NCI-H460 (cell line): Measurements from ENCODE around the gene TNC. TPM values are rescaled to one million over a fixed set of nuclear protein-coding genes. Genes with fewer than 3 reads are reported as not detected.

Experiments used
- DNase-seq: peaks from one replicate; pipeline ENCODE4 v3.0.0-alpha.2; 2016; ENCODE audit warnings: low read depth; ENCODE audit errors: extremely low read depth
- polyA plus RNA-seq: library from polyadenylated mRNA; depleted of rRNA; stranded (reverse); fragments of >200 nt; gene quantifications from 2 replicates; pipeline ENCODE4 v1.2.3, GENCODE V29; 2014; cell fraction: nucleus; rRNA removed
- total RNA-seq: library from RNA; depleted of rRNA; stranded (reverse); fragments of >200 nt; shearing (Covaris generic); gene quantifications from 2 replicates; pipeline ENCODE4 v1.2.3, GENCODE V29; 2014; rRNA removed

TNC gene
- total RNA-seq = not detected in 2 replicates
- not detected in 2 replicates for polyA plus RNA-seq

- no peak for DNase-seq
Observed at GRCh38 chr9:115117999-115118878, at the start of gene TNC. Gene TNC (minus strand): TSS chr9:115118157. CDS start chr9:115091018, 27,139 bp downstream.

GRCh38 chr9:115167175-115167574 is 49.2 kb upstream of the TNC start:
- no peak for DNase-seq

- no peak for DNase-seq
Observed at GRCh38 chr9:115165233-115165632, 47.3 kb upstream of the TNC start.

DNA sequence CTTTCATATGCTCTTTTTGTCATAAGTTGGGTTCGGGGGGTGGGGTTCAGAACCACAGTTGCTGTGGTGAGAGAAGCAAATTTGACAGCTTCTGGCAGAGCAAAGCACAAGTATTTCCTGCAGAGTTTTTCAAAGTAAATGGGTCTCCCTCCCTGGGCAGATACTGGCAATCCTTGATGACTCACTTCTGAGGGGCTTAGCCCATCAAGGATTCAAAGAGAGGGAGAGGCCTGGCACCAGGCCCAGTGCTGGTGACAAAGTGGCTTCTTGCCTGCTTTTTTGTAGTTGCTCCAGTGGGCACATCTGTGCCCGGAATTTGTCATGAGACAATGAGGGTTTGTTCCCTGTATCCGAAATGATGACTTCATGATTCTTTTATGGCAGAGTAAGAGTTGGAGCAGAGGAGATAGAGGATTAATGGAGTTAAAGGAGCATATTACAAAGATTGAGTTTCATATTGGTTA is 46.6 kb upstream of the TNC start:
- no peak for DNase-seq

DNA sequence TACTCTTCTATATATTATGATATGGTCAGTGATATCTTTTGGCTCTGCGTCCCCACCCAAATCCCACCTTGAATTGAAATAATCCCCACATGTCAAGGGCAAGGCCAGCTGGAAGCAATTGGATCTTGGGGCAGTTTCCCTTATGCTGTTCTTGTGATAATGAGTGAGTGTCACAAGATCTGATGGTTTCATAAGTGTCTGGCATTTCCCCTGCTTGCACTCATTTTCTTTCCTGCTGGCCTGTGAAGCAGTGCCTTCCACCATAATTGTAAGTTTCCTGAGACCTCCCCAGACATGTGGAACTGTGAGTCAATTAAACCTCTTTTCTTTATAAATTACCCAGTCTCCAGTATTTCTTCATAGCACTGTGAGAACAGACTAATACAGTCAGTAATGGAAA is 45.0 kb upstream of the TNC start:
- no peak for DNase-seq

DNA sequence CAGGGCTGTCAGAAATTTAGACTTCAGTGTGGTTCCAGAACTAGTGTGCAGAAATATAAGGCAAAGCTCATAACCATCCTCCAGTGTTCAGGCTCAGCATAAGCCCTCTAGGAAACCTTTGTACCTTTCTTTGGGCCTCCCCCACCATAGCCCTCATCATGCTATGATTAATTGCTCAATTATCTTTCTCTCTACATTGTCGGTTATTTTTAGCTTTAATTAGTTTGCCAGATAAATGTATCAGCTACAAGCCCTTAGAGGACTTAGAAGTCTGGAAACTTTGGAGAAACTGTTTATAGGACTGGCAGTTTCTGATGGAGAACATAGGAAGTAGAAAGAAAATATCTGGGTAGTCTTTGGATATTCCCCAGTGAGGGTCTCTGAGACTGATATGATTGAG is 43.5 kb upstream of the TNC start:
- DNase-seq = no peak

GRCh38 chr9:115158661-115159481 is 40.9 kb upstream of the TNC start:
- no peak for DNase-seq

DNA sequence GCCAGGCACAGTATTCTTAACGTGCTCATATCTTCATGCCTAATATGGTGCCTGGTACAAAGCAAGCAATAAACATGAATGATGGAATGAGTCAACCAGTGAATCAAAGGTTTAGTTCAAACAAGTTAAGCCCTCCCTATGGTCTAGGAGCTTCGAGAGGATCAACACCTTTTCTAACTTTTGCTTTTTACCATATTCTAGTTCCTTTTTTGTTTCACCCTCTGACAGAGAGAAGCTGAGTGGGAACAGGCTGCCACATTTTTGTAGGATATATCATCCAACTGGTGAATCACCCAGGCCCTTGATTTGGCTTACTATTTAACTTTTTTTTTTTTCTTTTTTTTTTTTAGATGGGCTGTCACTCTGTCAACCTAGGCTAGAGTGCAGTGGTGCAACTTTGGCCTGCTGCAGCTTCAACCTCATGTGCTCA is 39.3 kb upstream of the TNC start:
- no peak for DNase-seq

DNA sequence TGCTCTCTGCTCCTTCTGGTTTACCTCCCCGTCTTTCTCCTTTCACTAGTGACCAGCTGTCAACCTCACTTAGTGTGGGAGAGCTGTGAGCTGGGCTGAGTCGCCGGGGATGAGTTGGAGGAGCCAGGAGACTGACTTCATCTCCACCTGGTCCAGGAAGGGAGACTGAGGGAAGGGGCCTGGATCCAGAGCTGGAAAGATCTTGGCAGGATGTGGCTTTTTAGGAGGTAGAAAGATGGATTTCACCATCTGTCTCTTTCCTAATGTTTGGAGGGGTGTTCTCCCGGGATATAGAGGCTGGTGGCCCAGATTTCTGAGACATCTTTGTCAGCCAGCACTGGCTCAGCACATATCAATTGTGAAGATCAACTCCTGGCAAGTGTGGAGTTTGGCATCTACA is 37.1 kb upstream of the TNC start:
- DNase-seq = no peak

GRCh38 chr9:115154617-115155016 is 36.7 kb upstream of the TNC start:
- DNase-seq = no peak

DNA sequence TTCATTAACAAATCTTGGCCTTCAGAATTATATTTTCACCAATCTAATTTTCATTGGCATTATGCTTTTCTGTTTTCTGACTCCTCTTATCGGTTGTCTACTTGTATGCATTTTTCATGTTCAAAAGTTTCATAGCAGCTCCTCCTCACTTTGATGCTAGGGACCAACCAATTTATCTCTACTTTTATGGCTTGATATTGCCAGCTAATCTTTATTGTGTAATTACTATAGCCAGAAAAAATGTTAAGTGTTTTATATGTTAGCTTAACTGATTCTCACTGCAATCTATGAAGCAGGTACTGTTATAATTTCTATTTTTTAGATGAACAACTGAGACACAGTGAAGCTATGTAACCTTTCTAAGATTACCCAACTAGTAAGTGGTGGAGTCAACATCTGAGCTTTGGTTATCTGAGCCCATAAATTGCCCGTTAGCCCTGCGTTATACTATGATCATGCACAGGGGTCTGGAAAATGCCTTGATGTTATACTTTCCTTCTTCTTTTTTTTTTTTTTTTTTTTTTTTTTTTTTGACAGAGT is 34.4 kb upstream of the TNC start:
- DNase-seq = no peak

DNA sequence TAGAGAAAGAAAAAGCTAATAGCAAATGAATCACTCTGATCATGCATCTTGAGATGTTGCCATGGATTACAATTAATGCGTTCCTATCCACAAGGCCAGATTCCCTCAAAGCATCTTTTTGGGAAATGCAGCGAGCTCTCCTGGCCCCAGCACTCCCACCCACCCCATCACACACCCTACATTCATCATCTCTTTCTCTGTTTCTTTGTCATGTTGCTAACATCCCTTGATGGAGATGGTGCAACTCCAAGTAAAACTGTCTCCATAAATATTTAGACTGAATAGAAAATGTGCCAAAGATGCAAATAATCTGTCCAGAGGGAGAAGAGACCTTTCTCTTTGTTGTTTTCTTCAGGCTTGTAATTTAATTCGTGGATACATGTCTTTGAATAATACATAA is 30.8 kb upstream of the TNC start:
- no peak for DNase-seq

DNA sequence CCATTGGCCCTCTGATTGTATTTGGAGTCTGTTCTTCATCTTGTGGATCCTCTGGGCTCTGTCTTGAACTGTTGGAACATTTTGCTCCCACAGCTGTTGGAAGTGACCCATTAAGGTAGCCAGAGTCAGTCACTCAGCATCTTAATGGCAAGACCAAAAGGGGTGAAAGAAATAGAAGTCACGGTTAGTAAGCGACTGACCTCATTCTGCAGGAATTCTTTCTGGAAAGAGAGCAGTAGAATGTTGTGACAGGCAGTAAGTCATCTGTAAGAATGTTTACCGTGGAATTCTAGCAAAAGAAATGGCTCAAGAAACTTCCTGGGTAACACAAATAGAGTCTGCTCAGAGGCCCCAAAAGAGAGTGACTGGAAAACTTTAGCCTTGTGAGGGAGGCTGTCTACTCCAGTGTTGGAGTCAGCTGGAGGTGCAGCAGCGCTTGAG is 28.6 kb upstream of the TNC start:
- no peak for DNase-seq

DNA sequence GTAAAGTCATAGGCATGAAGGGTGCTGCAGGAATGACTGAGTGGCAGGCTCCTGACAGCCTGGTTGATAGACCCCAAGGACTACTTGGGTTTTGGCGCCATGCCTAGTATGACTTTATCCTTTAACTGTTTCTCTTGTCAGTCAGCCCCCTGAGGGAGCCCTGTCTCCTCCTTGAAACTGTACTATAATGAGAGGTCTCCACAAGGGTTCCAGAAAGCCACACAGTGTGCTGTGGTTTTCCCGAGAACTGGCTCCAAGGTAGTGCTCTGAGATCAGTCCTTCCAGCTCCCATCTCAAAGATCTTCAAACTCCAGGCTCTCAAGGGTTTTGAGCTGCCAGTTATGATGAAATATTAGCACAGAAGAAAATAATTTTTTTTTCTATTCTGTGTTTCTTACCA is 26.7 kb upstream of the TNC start:
- no peak for DNase-seq

DNA sequence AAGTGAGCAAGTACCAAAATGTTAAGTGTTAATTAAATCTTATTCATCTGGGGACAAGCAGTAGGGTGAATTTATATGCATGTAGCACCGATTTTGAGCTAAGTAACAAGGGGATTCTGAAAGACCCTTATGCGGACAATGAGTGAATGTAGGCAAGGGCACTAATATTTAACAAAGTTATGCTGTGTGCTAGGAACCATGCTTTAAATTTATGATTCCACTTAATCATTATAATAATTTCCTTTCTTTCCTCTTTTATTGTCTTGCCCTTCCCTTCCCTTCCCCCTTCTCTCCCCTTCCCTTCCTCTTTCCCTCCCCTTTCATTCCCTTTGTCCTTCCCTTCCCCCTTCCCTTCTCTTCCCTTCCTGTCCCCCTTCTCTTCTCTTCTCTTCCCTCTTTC is 25.7 kb upstream of the TNC start:
- DNase-seq = no peak

DNA sequence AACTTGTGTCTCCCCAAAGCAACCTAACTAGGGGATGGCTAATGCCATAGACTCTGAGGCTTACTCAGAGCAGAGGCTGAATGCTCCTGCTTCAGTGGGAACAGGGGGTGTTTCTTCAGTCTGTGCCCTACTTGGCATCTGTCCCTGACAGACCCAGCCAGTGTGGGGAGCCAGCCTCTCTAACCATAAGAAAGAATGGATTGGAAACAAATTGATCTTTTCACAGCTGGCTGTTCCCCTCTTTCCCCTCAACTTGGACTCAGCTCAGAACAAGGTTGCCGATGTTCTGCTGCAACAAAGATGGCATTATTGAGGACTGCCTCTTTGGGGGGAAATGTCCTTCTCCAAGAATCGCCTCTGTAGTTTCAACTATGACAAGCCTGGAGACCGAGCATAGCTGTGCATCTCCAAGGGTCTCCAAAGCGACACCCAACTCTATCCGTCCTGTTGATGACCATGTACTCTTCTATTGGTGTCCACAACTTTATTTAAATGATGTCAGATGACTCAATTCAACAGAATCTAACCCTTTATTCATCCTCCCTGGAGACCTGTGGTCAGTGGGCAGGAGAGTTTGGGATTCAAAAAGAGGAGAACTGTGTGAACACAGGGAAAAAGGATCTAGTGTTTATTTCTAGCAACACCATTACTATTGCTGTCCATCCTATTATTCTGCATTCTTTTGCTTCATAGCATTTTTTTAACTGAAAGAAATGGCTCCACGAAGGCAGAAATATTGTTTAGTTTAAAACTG is 24.7 kb upstream of the TNC start:
- no peak for DNase-seq

- DNase-seq = no peak
Observed at GRCh38 chr9:115142090-115142489, 24.1 kb upstream of the TNC start.

DNA sequence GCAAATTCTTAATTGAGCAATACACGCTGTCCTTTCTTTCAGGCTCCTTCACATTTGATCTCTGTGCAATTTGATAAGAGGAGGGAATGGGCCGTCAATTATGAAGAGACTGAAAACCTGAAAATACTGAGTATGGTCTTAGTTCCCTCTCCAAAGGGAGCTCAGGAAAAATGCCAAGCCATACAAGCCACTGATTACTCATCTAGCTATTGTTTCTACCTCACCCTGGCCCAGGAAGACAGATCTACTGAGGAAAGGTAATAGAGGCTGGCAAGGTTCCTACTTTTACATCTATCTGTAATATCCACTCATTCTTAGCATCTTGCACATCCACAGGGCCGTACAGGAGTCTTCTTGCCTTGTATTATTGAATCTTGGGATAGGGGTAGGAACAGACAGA is 23.7 kb upstream of the TNC start:
- no peak for DNase-seq

- no peak for DNase-seq
Observed at GRCh38 chr9:115138151-115138550, 20.2 kb upstream of the TNC start.

- no peak for DNase-seq
Observed at GRCh38 chr9:115137526-115137925, 19.6 kb upstream of the TNC start.
